HG03439 (cell line): ENCODE results near the gene TMEM115.

Experiments
- ATAC-seq: cut with Tn5 transposase; IDR thresholded peaks from one replicate; pipeline ENCODE4 v1.9.1; 2021; ENCODE audit warnings: mild to moderate bottlenecking, moderate library complexity; ENCODE audit not compliant: unreplicated experiment

The TMEM115 gene

GRCh38 chr3:50336452-50337174 lies 22.7 kb downstream of the TMEM115 start:
- ATAC-seq = peak; percentile 31

GRCh38 chr3:50334339-50335075 lies 24.8 kb downstream of the TMEM115 start:
- no peak for ATAC-seq

GRCh38 chr3:50333744-50334328 lies 25.5 kb downstream of the TMEM115 start:
- no peak for ATAC-seq

- ATAC-seq = no peak
Measured at GRCh38 chr3:50331364-50331907, 27.9 kb downstream of the TMEM115 start.

GRCh38 chr3:50330330-50330729 lies 29.0 kb downstream of the TMEM115 start:
- no peak for ATAC-seq

- peak; percentile 76 for ATAC-seq
Measured at GRCh38 chr3:50327943-50328691, 31.2 kb downstream of the TMEM115 start, which contains the start of gene TUSC2. Gene TUSC2, minus strand, starts transcription at chr3:50328223. Its CDS starts 124 bp downstream, at chr3:50328099.

GRCh38 chr3:50327129-50327528 lies 32.2 kb downstream of the TMEM115 start:
- no peak for ATAC-seq

- no peak for ATAC-seq
Measured at GRCh38 chr3:50326182-50326541, 33.2 kb downstream of the TMEM115 start.

- ATAC-seq = no peak
Measured at GRCh38 chr3:50325497-50326181, 33.7 kb downstream of the TMEM115 start.

GRCh38 chr3:50325113-50325480 lies 34.2 kb downstream of the TMEM115 start:
- ATAC-seq = no peak

GRCh38 chr3:50324351-50325112 lies 34.8 kb downstream of the TMEM115 start:
- ATAC-seq = no peak

- no peak for ATAC-seq
Measured at GRCh38 chr3:50323614-50324199, 35.6 kb downstream of the TMEM115 start.

- ATAC-seq = no peak
Measured at GRCh38 chr3:50323092-50323600, 36.2 kb downstream of the TMEM115 start.

- ATAC-seq = no peak
Measured at GRCh38 chr3:50322386-50323091, 36.8 kb downstream of the TMEM115 start, which contains the start of gene HYAL2. Gene HYAL2, minus strand, starts transcription at chr3:50322745. Its CDS starts 2,256 bp downstream, at chr3:50320489.

GRCh38 chr3:50322115-50322385 lies 37.3 kb downstream of the TMEM115 start:
- no peak for ATAC-seq

GRCh38 chr3:50321336-50322114 lies 37.8 kb downstream of the TMEM115 start:
- ATAC-seq = peak; percentile 80

- peak; percentile 38 for ATAC-seq
Measured at GRCh38 chr3:50320853-50321335, 38.4 kb downstream of the TMEM115 start.
